ENCODE data around the gene MCAT.
A peak's percentile ranks its signal among the peaks of the same experiment; 100 is the strongest.
"Not testable (repeated sequence)": the region's sequence is repeated elsewhere in the genome, so short reads cannot be mapped to it uniquely, and the experiment has no call there.

MCAT gene

GRCh38 chr22:43128116-43128515 is 15.1 kb downstream of the MCAT start:
- DNase-seq (ENCODE audit: insufficient read length, low spot score): no peak
- no peak for FAIRE-seq

- no peak for FAIRE-seq
Observed at GRCh38 chr22:43127166-43127908, 15.9 kb downstream of the MCAT start.

GRCh38 chr22:43126501-43127165 is 16.6 kb downstream of the MCAT start:
- FAIRE-seq (peak; percentile 82), DNase-seq (ENCODE audit: insufficient read length, low spot score) (peak; percentile 96)

More at GRCh38 chr22:43127166-43127908, 15.9 kb downstream of the MCAT start:
- no peak for DNase-seq (ENCODE audit: insufficient read length, low spot score)

GRCh38 chr22:43118953-43119458 is 24.2 kb downstream of the MCAT start:
- no peak for FAIRE-seq
- DNase-seq (ENCODE audit: insufficient read length, low spot score): no peak

- DNase-seq (ENCODE audit: insufficient read length, low spot score) (no peak), FAIRE-seq (no peak)
Observed at GRCh38 chr22:43118024-43118849, 25.0 kb downstream of the MCAT start.

- FAIRE-seq: no peak
- no peak for DNase-seq (ENCODE audit: insufficient read length, low spot score)
Observed at GRCh38 chr22:43116932-43117331, 26.3 kb downstream of the MCAT start.

GRCh38 chr22:43114958-43115357 is 28.2 kb downstream of the MCAT start:
- no peak for FAIRE-seq
- no peak for DNase-seq (ENCODE audit: insufficient read length, low spot score)

GRCh38 chr22:43113526-43114251 is 29.5 kb downstream of the MCAT start:
- no peak for DNase-seq (ENCODE audit: insufficient read length, low spot score)
- FAIRE-seq: no peak

- no peak for DNase-seq (ENCODE audit: insufficient read length, low spot score)
- FAIRE-seq: no peak
Observed at GRCh38 chr22:43110927-43111623, 32.1 kb downstream of the MCAT start.

- FAIRE-seq: no peak
- DNase-seq (ENCODE audit: insufficient read length, low spot score): peak; percentile 56
Observed at GRCh38 chr22:43110444-43110926, 32.7 kb downstream of the MCAT start, which contains the start of gene BIK. Gene BIK, plus strand, starts transcription at chr22:43110750. Its CDS starts 13,273 bp downstream, at chr22:43124023.

- DNase-seq (ENCODE audit: insufficient read length, low spot score) (no peak), FAIRE-seq (no peak)
Observed at GRCh38 chr22:43109921-43110443, 33.2 kb downstream of the MCAT start.

GRCh38 chr22:43109511-43109910 is 33.7 kb downstream of the MCAT start:
- FAIRE-seq: no peak
- no peak for DNase-seq (ENCODE audit: insufficient read length, low spot score)

- FAIRE-seq: no peak
- DNase-seq (ENCODE audit: insufficient read length, low spot score): no peak
Observed at GRCh38 chr22:43106302-43106701, 36.9 kb downstream of the MCAT start.

- not testable (repeated sequence) for DNase-seq (ENCODE audit: insufficient read length, low spot score); FAIRE-seq
Observed at GRCh38 chr22:43104950-43105349, 38.2 kb downstream of the MCAT start.

GRCh38 chr22:43104056-43104625 is 39.1 kb downstream of the MCAT start:
- not testable (repeated sequence) for FAIRE-seq; DNase-seq (ENCODE audit: insufficient read length, low spot score)

- FAIRE-seq (no peak), DNase-seq (ENCODE audit: insufficient read length, low spot score) (no peak)
Observed at GRCh38 chr22:43101306-43101705, 41.9 kb downstream of the MCAT start.

- FAIRE-seq (no peak), DNase-seq (ENCODE audit: insufficient read length, low spot score) (no peak)
Observed at GRCh38 chr22:43100225-43100624, 43.0 kb downstream of the MCAT start.

- DNase-seq (ENCODE audit: insufficient read length, low spot score) (no peak), FAIRE-seq (no peak)
Observed at GRCh38 chr22:43099095-43099494, 44.1 kb downstream of the MCAT start.

- FAIRE-seq (no peak), DNase-seq (ENCODE audit: insufficient read length, low spot score) (no peak)
Observed at GRCh38 chr22:43098356-43098755, 44.8 kb downstream of the MCAT start.
